Muscle layer of duodenum (tissue), 2 donors: ENCODE results near the gene RHOJ.
A peak's percentile ranks its signal among the peaks of the same experiment; 100 is the strongest.

Experiments used
- H3K27ac ChIP-seq: one replicate; pipeline ENCODE4 v1.7.0; 2013; ENCODE audit warnings: mild to moderate bottlenecking, low read length
- H3K27me3 ChIP-seq: one replicate; pipeline ENCODE4 v1.7.0; 2013; ENCODE audit warnings: low read depth, mild to moderate bottlenecking, control low read depth, low read length
- H3K36me3 ChIP-seq, 2 donors: one replicate each; pipeline ENCODE4 v1.7.0; 2013; ENCODE audit warnings: low read length in 2 of 2, control low read depth in 1 of 2, mild to moderate bottlenecking in 1 of 2; ENCODE audit not compliant: insufficient read depth in 2 of 2, control insufficient read depth in 1 of 2
- H3K4me1 ChIP-seq, 2 donors: one replicate each; pipeline ENCODE4 v1.7.0; 2013; ENCODE audit warnings: low read length in 2 of 2, mild to moderate bottlenecking in 2 of 2, control low read depth in 1 of 2, moderate library complexity in 1 of 2; ENCODE audit not compliant: insufficient read depth in 2 of 2, control insufficient read depth in 1 of 2
- H3K4me3 ChIP-seq, 2 donors: one replicate each; pipeline ENCODE4 v1.7.0; 2013; ENCODE audit warnings: low read length in 2 of 2, low read depth in 1 of 2, mild to moderate bottlenecking in 1 of 2
- H3K9me3 ChIP-seq, 2 donors: one replicate each; pipeline ENCODE4 v1.7.0; 2013; ENCODE audit warnings: low read length in 2 of 2, control low read depth in 1 of 2, mild to moderate bottlenecking in 1 of 2; ENCODE audit not compliant: control insufficient read depth in 1 of 2
- donor health status: healthy.

Gene RHOJ

GRCh38 chr14:63205866-63206265 lies 1.6 kb downstream of the RHOJ start:
- Histone ChIP-seq H3K27ac (peak overlapping the region; percentile 70), H3K36me3 (peaks cover 0 to 5% of the 10 kb centered on the region in 2 donors), H3K27me3 (no peaks in the 10 kb centered on the region), H3K4me3 (peak overlapping the region; percentile 61 to 73), H3K4me1 (peaks cover 0 to 7% of the 10 kb centered on the region in 2 donors), H3K9me3 (no peaks in the 10 kb centered on the region)

DNA sequence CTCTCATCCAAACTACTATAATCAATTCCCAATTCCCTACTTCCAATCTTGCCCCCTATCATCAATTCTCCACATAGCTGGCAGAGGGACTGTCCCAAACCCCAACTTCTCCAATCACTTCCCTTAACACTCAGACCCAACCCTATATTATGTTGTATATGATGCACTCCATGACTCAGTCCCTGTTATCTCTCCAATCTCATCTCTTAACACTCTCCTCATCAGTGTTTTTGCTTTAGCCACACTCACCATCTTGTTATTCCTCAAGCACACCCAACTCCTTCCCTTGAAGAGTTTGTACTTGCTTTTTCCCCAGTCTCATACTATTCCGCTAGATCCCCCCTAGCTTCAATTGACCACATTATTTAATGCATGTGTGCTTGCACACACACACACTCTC lies 4.9 kb downstream of the RHOJ start:
- Histone ChIP-seq H3K27me3 (no peaks in the 10 kb centered on the region), H3K9me3 (no peaks in the 10 kb centered on the region), H3K36me3 (peaks cover 4 to 17% of the 10 kb centered on the region in 2 donors), H3K27ac (no peak overlapping the region), H3K4me1 (peaks cover 0 to 7% of the 10 kb centered on the region in 2 donors), H3K4me3 (no peak overlapping the region)

- Histone ChIP-seq H3K27ac (no peak overlapping the region), H3K9me3 (no peaks in the 10 kb centered on the region)
Measured at GRCh38 chr14:63210812-63211211, 6.6 kb downstream of the RHOJ start.

DNA sequence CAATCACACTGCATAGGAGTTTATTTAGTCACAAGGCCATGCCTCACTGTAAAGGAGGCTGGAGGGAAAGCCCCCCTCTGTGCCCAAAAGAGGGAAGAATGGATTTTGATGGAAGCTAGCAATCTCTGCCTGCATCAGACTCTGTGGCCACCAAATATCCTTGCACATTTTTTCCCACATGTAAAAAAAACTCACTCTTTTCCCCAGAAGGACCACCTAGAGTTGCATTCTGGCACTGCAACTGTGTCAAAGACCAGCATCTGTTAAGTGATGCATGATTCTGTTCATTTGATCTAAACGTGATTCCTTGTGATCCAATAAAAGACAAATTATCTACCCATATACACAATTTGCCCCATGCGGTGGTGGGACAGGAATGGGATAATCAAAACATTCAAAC lies 8.0 kb downstream of the RHOJ start:
- Histone ChIP-seq H3K4me1 (no peaks in the 10 kb centered on the region), H3K4me3 (no peak overlapping the region), H3K27ac (no peak overlapping the region), H3K9me3 (no peaks in the 10 kb centered on the region), H3K36me3 (peaks cover 4 to 13% of the 10 kb centered on the region in 2 donors), H3K27me3 (no peaks in the 10 kb centered on the region)

More at GRCh38 chr14:63210812-63211211, 6.6 kb downstream of the RHOJ start:
- Histone ChIP-seq H3K4me3 (no peak overlapping the region), H3K36me3 (peaks cover 4 to 13% of the 10 kb centered on the region in 2 donors), H3K4me1 (peaks cover 0 to 7% of the 10 kb centered on the region in 2 donors), H3K27me3 (no peaks in the 10 kb centered on the region)

DNA sequence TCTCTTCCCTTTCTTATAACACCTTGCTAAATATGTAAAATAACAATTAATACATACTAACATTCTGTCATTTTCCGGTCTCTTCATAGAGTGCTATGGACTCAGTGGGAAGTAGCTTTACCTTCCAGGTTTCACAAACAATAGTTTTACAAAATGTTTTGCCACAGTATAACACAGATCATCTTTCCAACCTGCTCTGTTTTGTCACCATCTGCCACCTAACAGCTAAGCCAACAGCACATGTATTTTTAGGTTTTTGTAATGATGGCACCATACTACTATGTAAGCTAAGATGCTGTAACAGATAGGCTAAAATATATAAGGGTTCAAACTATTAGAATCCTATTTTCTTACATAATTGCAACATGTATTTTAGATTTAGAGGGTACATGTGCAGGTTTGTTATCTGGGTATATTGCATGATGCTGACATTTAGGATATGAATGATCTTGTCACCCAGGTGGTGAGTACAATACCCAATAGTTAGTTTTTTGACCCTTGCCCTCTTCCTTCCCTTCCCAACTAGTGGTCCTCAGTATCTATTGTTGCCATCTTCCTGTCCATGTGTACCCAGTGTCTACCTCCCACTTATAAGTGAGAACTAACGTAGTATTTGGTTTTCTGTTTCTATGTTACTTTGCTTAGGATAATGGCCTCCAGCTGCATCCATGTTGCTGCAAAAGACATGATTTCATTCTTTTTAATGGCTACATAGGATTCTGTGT lies 8.7 kb downstream of the RHOJ start:
- Histone ChIP-seq H3K27ac (no peak overlapping the region), H3K27me3 (no peaks in the 10 kb centered on the region), H3K36me3 (peaks cover 4 to 13% of the 10 kb centered on the region in 2 donors), H3K4me1 (no peaks in the 10 kb centered on the region), H3K9me3 (no peaks in the 10 kb centered on the region), H3K4me3 (no peak overlapping the region)

- peaks cover 0 to 5% of the 10 kb centered on the region in 2 donors for H3K4me1 ChIP-seq
- no peak overlapping the region for H3K27ac ChIP-seq
- H3K9me3 ChIP-seq: no peaks in the 10 kb centered on the region
- no peak overlapping the region for H3K4me3 ChIP-seq
- no peaks in the 10 kb centered on the region for H3K27me3 ChIP-seq
- peaks cover 4 to 13% of the 10 kb centered on the region in 2 donors for H3K36me3 ChIP-seq
Measured at GRCh38 chr14:63214417-63215196, 10.4 kb downstream of the RHOJ start.

DNA sequence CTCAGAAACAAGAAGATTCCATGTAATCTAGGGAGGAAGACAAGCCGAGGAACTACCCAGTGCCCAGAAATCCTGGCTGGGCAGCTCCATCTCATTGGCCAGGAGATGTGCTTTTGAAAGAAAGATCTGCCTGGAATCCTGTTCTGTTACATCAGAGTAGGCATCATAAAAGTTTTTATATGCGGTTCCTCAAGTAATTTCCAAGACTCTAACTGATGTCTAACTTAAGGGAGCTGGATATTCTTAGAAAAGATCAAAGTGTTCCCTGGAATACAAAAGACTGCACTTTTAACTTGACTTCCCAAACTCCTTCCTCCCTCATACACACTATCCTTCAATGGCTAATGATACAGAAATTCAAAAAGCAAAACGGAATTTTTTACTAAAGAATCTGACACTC lies 16.3 kb downstream of the RHOJ start:
- Histone ChIP-seq H3K27ac (no peak overlapping the region), H3K4me3 (no peak overlapping the region), H3K9me3 (no peaks in the 10 kb centered on the region), H3K4me1 (peaks cover 0 to 10% of the 10 kb centered on the region in 2 donors), H3K36me3 (no peaks in the 10 kb centered on the region), H3K27me3 (no peaks in the 10 kb centered on the region)

DNA sequence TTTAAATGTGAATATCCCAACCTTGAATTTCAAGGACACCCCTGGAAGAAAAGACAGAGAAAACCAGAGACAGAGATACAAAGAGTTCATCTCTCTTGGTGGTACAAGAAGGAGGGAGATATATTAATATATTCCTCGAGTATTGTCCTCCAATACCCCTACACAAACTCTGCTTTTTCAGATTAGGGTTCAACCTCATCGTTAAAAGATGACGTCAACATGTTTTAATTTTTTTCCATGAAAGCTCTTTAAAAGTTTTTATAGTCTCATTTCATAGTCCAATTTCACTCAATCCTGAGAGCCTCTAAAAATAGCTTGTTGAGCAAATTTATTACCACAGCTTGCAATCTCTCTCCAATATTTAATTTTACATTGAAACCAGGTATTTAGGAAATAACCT lies 19.4 kb downstream of the RHOJ start:
- H3K4me3 ChIP-seq: no peak overlapping the region
- H3K36me3 ChIP-seq: no peaks in the 10 kb centered on the region
- no peak overlapping the region for H3K27ac ChIP-seq
- H3K4me1 ChIP-seq: peaks cover 0 to 7% of the 10 kb centered on the region in 2 donors
- no peaks in the 10 kb centered on the region for H3K9me3 ChIP-seq
- no peaks in the 10 kb centered on the region for H3K27me3 ChIP-seq

DNA sequence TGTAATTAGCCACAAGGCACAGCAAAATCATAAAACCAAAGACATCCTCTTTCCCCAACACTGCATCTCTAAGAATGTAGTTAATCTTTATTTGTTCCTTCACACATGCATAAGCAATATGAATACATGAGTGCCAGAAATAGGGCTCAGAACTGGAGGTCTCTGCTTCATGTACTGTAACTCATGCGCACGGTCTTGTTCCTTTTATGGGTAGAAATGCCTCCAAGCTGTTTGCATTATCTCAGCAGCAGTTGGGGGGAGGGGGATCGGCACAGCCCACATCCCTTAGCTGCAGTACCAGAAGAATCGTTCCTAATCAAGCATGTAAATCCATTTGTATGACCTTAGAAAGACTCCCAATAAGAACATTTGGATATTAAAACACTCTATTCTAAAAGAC lies 20.0 kb downstream of the RHOJ start:
- no peaks in the 10 kb centered on the region for H3K27me3 ChIP-seq
- H3K4me1 ChIP-seq: peaks cover 0 to 6% of the 10 kb centered on the region in 2 donors
- H3K4me3 ChIP-seq: peak overlapping the region in 1 of 2 donors; percentile 9
- H3K9me3 ChIP-seq: no peaks in the 10 kb centered on the region
- H3K27ac ChIP-seq: peak overlapping the region; percentile 4
- no peaks in the 10 kb centered on the region for H3K36me3 ChIP-seq

DNA sequence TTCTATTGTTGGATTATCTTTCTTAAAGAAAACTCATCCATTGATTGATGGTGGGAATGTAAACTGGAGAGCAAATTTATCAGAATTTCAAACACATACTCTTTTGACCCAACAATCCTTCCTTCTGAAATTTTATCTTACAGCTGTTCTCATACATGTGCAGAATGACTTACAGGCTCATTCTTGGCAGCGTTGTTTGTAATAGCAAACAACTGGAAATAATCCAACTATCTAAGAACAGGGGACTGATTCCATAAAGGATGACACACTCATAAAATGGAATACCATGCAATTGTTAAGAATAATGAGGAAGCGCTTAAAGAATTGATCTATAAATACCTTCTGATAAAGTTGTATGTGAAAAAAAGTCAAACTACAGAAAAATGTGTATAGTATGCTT lies 24.0 kb downstream of the RHOJ start:
- no peak overlapping the region for H3K27ac ChIP-seq
- peaks cover 0 to 2% of the 10 kb centered on the region in 2 donors for H3K9me3 ChIP-seq
- peaks cover 0 to 6% of the 10 kb centered on the region in 2 donors for H3K4me1 ChIP-seq

GRCh38 chr14:63229330-63230059 lies 25.3 kb downstream of the RHOJ start:
- Histone ChIP-seq H3K4me3 (no peak overlapping the region), H3K9me3 (peaks cover 0 to 2% of the 10 kb centered on the region in 2 donors), H3K36me3 (peaks cover 0 to 6% of the 10 kb centered on the region in 2 donors), H3K27ac (no peak overlapping the region), H3K27me3 (no peaks in the 10 kb centered on the region), H3K4me1 (peaks cover 0 to 2% of the 10 kb centered on the region in 2 donors)

More for the DNA sequence above, 24.0 kb downstream of the RHOJ start:
- Histone ChIP-seq H3K36me3 (peaks cover 0 to 6% of the 10 kb centered on the region in 2 donors), H3K4me3 (no peak overlapping the region), H3K27me3 (no peaks in the 10 kb centered on the region)
